DMS79 (cell line): Measurements from ENCODE around the gene LOC128125822.

Experiments used
- DNase-seq: peaks from one replicate; lab custom pipeline; 2025; lab: John Stamatoyannopoulos, UW

The LOC128125822 gene

GRCh38 chr6:63556369-63556768 lies 15.9 kb upstream of the LOC128125822 start:
- no peak for DNase-seq

- DNase-seq, result no peak
Measured at GRCh38 chr6:63558278-63558677, 14.0 kb upstream of the LOC128125822 start.

GRCh38 chr6:63560801-63561287 lies 11.4 kb upstream of the LOC128125822 start:
- DNase-seq, result no peak

GRCh38 chr6:63561288-63561687 lies 11.0 kb upstream of the LOC128125822 start:
- DNase-seq, result no peak

DNA sequence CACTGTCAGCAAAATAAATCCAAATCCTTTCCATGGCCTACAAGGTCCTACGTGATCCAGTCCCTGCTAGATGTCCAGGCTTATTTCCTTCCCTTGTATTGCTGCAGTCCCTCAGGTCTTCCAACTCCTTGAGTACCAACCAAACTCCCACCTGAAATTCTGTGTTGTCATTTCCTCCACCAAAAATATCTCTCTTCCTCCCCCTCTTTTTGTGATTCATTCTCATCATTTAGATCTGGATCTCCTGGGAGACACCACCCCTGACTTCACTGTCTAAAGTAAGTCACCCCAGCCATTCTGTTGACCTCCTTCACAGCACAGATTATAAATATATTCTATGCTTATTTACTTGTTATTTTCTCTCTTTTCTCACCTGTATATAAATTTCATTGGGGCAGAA lies 9.0 kb upstream of the LOC128125822 start:
- no peak for DNase-seq

DNA sequence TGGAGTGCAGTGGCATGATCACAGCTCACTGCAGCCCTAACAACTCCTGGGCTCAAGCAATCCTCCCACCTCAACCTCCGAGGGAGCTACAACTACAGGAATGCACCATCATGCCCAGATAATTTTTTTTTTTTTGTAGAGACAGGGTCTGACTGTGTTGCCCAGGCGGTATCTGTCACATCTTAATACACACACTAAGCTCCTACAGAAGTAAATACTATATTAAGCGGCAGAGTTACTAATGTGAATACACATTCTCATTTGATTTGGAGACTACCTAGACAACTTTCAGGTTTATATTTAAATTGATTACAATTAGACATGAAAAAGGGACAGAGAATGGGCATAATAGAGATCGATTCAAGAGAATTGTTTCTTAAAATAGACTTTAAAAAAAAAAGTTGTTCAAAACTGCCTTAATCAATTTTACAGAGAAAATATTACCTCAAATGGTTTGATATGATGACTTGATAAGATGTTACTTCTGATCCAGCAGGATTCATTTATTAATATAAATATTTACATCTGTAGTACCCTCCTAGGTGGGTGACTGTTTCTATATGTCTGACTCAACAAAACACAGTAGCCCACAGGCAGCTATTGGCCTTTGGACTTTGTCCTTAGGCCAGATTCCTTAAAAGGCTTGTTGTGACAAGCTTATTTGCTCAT lies 7.1 kb upstream of the LOC128125822 start:
- DNase-seq, result no peak

DNA sequence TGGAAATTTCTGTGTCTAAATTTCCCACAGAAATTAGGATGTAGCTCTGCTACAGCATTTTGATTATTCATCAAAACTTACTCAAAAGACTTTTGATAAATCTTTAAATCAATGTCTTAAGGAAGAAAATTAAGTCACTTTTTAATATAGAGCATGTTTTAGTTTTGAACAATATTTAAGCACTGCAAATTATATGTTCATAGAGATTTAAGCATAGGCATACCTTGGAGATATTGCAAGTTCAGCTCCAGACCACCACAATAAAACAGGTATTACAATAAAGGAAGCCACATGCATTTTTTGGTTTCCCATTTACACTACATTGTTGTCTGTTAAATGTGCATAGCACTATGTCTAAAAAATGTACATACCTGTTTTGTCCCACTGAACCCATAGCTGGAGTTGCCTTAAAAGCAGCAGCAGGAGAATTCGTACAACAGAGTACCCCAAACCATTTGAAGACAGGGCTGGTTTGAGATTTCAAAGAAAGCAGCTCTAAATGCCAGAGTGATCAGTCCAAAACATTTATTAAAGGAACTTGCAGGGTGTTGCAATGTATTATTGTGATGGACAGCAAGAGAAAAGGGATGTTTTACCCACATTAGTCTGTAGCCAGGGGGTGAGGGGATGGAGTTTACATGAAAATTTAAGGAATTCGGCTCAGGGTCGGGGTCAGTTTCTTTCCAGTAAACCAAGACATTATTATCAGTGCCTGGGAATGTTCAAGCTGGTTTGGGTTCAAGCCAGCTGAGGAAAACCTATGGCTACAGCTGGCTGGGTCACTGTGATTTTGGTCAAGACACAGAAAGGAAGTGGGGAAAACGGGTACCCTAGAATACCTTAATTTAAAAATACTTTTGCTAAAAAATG lies 6.3 kb upstream of the LOC128125822 start:
- no peak for DNase-seq

- DNase-seq, result no peak
Measured at GRCh38 chr6:63567966-63568365, 4.3 kb upstream of the LOC128125822 start.

DNA sequence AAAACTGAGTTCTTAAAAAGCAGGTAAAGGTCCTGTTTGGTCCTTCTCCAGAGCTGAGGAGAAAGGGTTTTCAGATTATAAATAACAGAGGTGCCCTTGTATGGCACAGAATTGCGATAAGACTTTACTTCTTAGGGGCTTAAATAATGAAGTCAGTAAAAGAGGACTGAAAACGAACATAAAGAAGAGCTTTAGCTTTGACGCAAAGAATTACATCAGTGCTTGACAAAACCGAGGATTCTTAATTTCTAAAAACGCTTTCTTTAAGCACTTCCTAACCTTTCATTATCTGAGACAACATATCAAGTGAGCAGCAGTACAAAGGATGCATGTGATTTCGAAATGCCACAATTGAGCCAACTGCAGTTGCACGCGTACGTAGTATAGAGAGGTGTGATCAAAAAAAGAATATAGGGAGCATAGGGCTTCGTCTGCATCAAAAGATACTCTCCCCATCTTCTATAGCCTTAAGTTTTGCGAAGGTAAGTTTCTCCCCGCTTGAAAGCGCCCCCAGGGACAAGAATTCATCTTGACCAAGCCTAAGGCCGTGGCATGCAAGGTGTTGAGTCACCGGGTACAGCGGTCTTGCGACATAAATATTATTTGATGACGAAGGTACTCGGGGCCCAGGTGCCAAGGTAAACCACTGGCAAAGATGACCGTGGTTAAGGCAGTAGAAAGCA lies 778 bp upstream of the LOC128125822 start:
- DNase-seq, result peak; percentile 64

DNA sequence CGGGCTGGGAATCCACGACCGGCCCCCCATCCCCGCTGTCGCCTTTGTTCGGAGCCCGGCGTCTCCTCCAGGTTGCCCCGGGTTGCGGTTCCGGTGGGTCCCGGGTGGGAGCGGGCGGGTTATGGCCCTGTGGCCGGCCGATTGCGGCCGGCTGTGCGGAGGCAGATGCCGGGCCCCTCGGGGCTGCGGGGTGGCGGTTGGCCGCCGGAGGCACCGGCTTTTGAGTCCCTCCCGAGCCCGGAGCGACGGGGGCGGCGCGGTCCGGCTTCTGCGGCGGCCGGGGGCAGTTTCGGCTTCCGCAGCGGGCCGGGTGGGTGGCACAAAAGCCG lies 431 bp downstream of the LOC128125822 start:
- no peak for DNase-seq

DNA sequence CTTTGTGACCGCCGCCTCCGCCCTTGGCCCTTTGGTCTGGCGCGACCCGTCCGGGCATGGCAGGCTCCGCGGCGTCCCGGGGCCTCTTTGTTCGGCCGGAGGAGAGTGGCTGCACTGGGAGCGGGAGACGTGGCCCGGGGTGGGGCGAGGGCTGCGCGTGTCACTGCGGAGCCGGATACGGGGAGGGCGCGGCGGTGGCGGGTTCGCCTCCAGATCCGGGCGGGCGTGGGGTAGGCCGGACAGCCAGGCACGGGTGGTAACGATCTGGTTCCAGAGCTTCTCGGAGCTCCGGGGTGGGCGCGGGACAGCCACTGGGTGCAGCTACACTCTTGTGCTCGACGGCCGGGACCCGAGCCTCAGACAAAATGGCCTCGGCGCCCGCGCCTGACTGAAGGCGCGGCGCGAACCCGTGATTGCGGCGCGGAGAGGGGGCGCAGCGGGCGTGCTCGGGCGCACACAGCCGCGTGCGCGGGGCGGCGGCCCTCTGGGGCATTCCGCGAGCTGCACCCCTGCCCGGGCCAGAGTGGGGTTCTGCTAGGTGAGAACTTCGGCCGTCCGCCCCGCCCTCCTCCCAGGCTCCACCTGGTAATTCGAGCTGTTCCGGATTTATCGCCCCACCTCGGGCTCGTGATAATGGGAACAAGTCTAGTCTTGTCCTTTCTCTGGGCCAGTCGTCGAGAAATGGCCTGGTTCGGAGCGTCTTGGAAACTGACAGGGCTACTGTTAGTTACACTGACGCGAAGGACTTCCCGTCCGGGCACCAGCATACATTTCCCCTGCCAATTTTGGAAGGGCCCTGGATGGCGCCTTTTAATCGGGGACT lies 1.0 kb downstream of the LOC128125822 start:
- DNase-seq, result peak; percentile 94

DNA sequence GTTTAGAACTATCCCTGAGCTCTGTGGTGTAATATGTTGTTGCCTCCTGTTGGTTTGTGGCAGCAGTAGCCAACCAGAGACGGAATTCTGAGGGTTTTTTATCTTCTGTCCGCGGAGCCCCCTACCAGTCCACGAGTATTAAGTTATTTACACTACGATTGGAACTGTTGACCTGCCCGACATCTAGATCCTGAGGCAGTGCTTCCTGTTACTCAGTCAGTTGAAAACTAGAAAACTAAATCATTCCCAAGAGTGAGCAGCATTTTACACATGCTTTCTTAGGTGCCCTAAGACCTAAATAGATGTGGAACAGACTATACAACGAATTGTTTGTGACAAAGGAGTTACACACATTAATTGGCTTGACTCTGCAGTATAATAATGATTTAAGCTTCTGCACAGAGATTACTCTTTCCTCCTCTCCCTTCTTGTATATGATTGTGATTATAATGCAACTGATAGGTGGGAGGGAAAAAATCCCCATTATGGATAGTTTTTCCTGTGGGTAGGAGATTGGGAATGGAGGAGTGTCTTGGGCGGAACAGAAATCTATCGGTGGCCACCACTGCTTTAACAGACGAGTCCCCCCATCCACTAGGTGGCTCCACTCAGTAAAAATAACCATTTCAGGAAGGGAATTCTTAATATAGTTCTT lies 1.7 kb downstream of the LOC128125822 start:
- DNase-seq, result no peak

- no peak for DNase-seq
Measured at GRCh38 chr6:63574554-63574900, 2.2 kb downstream of the LOC128125822 start.

- no peak for DNase-seq
Measured at GRCh38 chr6:63576147-63576772, 4.0 kb downstream of the LOC128125822 start.

DNA sequence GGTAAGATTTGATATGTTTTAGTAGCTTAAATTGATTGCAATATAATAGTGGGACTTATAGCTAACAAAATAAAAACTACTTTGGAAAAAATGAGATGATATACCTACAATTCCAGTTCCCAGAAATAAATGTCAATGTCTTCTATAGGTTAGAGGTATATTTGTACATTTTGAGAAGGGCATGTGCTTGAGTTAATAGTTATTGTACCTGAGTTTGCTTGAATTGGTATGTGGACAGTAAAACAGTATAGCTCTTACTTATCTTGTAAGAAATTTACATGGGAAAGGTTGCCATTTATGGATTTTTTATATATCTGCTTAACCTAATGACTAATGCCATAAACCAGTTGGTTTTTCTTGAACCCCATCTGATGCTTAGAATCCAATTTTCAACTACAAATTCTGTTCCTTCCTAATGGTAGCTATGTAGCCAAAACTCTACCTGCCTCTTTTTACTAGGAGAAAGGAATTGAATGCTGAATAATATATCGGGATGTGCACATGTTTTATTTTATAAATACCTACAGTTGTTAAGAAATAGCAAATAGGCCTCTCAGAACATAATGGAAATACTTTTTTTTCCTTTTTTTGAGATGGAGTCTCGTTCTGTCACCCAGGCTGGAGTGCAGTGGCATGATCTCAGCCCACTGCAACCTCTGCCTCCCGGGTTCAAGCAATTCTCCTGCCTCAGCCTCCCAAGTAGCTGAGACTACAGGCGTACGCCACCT lies 4.9 kb downstream of the LOC128125822 start:
- DNase-seq, result no peak

DNA sequence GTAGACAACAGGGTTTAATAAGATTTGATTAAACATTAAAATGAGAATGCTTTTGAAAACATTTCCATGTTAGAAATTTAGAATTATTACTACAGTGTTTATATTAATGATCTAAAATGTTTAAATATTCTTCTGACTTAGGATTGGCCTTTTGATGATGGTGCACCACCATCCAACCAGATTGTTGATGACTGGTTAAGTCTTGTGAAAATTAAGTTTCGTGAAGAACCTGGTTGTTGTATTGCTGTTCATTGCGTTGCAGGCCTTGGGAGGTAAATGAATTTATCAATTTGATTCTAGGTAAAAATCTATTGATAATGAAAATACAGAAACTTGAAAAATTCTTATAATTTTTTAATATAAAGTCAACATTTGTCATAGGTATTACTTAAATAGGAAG lies 6.5 kb downstream of the LOC128125822 start:
- DNase-seq, result no peak

DNA sequence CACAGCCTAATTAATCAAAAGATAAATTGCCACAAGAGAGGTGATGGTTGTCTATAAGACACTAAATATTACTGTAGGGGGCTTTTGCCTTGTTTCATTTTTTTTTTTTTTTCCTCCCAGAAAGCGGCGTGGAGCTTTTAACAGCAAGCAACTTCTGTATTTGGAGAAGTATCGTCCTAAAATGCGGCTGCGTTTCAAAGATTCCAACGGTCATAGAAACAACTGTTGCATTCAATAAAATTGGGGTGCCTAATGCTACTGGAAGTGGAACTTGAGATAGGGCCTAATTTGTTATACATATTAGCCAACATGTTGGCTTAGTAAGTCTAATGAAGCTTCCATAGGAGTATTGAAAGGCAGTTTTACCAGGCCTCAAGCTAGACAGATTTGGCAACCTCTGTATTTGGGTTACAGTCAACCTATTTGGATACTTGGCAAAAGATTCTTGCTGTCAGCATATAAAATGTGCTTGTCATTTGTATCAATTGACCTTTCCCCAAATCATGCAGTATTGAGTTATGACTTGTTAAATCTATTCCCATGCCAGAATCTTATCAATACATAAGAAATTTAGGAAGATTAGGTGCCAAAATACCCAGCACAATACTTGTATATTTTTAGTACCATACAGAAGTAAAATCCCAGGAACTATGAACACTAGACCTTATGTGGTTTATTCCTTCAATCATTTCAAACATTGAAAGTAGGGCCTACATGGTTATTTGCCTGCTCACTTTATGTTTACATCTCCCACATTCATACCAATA lies 7.8 kb downstream of the LOC128125822 start:
- no peak for DNase-seq

DNA sequence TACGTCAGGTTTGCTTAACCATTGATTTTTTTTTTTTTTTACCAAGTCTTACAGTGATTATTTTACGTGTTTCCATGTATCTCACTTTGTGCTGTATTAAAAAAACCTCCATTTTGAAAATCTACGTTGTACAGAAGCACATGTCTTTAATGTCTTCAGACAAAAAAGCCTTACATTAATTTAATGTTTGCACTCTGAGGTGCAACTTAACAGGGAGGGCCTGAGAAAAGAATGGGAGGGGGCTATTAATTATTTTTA lies 8.4 kb downstream of the LOC128125822 start:
- DNase-seq, result no peak

DNA sequence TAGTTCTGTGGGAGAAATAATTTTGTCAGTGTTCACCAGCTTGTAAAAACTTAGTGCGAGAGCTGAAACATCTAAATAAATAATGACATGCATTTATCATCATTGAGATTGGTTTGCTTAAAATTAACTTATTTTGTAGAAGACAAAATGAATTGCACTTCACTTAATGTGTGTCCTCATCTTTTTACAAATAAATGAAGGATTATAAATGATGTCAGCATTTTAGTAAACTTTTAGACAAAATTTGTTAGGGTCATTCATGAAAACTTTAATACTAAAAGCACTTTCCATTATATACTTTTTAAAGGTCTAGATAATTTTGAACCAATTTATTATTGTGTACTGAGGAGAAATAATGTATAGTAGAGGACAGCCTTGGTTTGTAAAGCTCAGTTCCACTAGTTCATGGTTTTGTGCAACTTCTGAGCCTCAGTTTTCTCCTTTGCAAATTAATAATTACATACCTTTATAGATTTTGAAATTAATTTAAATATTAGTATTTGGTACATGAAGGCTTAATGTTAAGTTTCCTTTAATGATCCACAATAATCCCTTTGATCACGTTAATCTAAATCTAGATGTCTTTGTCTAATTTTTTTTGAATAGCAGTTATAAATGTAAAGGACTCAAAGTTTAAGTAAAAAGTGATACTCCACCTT lies 9.2 kb downstream of the LOC128125822 start:
- DNase-seq, result no peak
